Mesenchymal stem cell (in vitro differentiated cells and primary cell): ENCODE measurements around the gene ASMTL.

Source experiments
- DNase-seq: peaks from one replicate; pipeline ENCODE4 v3.0.0-alpha.2; 2013
- H2AFZ ChIP-seq: one replicate; pipeline ENCODE4 v1.6.1; 2013; ENCODE audit warnings: low read depth, mild to moderate bottlenecking, control low read depth, inconsistent platforms, low read length, moderate library complexity
- H2AK5ac ChIP-seq: 2 replicates; pipeline ENCODE4 v1.6.1; 2013; ENCODE audit warnings: low read length, moderate library complexity, mild to moderate bottlenecking, inconsistent platforms; ENCODE audit not compliant: severe bottlenecking
- H2BK120ac ChIP-seq: one replicate; pipeline ENCODE4 v1.6.1; 2013; ENCODE audit warnings: low read depth, mild to moderate bottlenecking, inconsistent platforms, low read length, moderate library complexity
- H2BK12ac ChIP-seq, 2 experiments: one replicate each; pipeline ENCODE4 v1.6.1; 2013; ENCODE audit warnings: inconsistent platforms in 2 of 2, low read length in 2 of 2, mild to moderate bottlenecking in 2 of 2, moderate library complexity in 2 of 2, control low read depth in 1 of 2
- H2BK15ac ChIP-seq: one replicate; pipeline ENCODE4 v1.6.1; 2013; ENCODE audit warnings: mild to moderate bottlenecking, low read depth, inconsistent platforms; ENCODE audit not compliant: poor library complexity, severe bottlenecking
- H2BK5ac ChIP-seq: 2 replicates; pipeline ENCODE4 v1.6.1; 2013; ENCODE audit warnings: low read depth, mild to moderate bottlenecking, low read length, control low read depth, inconsistent platforms; ENCODE audit not compliant: poor library complexity, severe bottlenecking
- H3K14ac ChIP-seq, 2 experiments: one replicate each; pipeline ENCODE4 v1.6.1; 2013; ENCODE audit warnings: inconsistent platforms in 2 of 2, low read length in 2 of 2, control low read depth in 1 of 2, mild to moderate bottlenecking in 1 of 2, moderate library complexity in 1 of 2
- H3K18ac ChIP-seq, 2 experiments: one replicate each; pipeline ENCODE4 v1.6.1; 2013; ENCODE audit warnings: inconsistent platforms in 2 of 2, low read length in 2 of 2, control low read depth in 1 of 2, low read depth in 1 of 2, mild to moderate bottlenecking in 1 of 2
- H3K23ac ChIP-seq, 2 experiments: one replicate each; pipeline ENCODE4 v1.6.1; 2013; ENCODE audit warnings: inconsistent platforms in 2 of 2, low read length in 2 of 2, mild to moderate bottlenecking in 2 of 2, moderate library complexity in 2 of 2, control low read depth in 1 of 2
- H3K27ac ChIP-seq: 2 replicates; pipeline ENCODE4 v1.5.1; 2013; ENCODE audit warnings: mild to moderate bottlenecking, moderate library complexity, low read length, control low read depth, inconsistent platforms; ENCODE audit not compliant: poor library complexity, severe bottlenecking
- H3K27me3 ChIP-seq, 2 experiments: 2 replicates each; pipeline versions ENCODE4 v1.6.1 to v1.7.0; 2013; ENCODE audit warnings: low read length in 2 of 2, mild to moderate bottlenecking in 2 of 2, moderate library complexity in 2 of 2, control low read depth in 1 of 2, inconsistent platforms in 1 of 2; ENCODE audit not compliant: control insufficient read depth in 1 of 2, insufficient read depth in 1 of 2
- H3K36me3 ChIP-seq, 2 experiments: 2 replicates each; pipeline versions ENCODE4 v1.6.1 to v1.7.0; 2013; ENCODE audit warnings: low read length in 2 of 2, control low read depth in 1 of 2, inconsistent platforms in 1 of 2, low read depth in 1 of 2, mild to moderate bottlenecking in 1 of 2; ENCODE audit not compliant: insufficient read depth in 2 of 2, control insufficient read depth in 1 of 2
- H3K4ac ChIP-seq, 2 experiments: one replicate each; pipeline ENCODE4 v1.6.1; 2013; ENCODE audit warnings: inconsistent platforms in 2 of 2, low read length in 2 of 2, mild to moderate bottlenecking in 2 of 2, moderate library complexity in 2 of 2, control low read depth in 1 of 2, low read depth in 1 of 2
- H3K4me1 ChIP-seq: 2 replicates; pipeline ENCODE4 v1.6.1; 2013; ENCODE audit warnings: low read depth, low read length, control low read depth; ENCODE audit not compliant: control insufficient read depth, insufficient read depth
- H3K4me2 ChIP-seq: 2 replicates; pipeline ENCODE4 v1.6.1; 2013; ENCODE audit warnings: low read length, mild to moderate bottlenecking, inconsistent platforms; ENCODE audit not compliant: poor library complexity, severe bottlenecking
- H3K4me3 ChIP-seq, 2 experiments: 2 replicates each; pipeline versions ENCODE4 v1.5.1 to v1.7.0; 2013; ENCODE audit warnings: low read length in 2 of 2, mild to moderate bottlenecking in 2 of 2, control low read depth in 1 of 2, low read depth in 1 of 2; ENCODE audit not compliant: insufficient read depth in 1 of 2
- H3K79me1 ChIP-seq: replicated peaks from 2 replicates; pipeline ENCODE4 v1.6.1; 2013; ENCODE audit warnings: mild to moderate bottlenecking, control low read depth, low read length, inconsistent platforms; ENCODE audit not compliant: poor library complexity, severe bottlenecking
- H3K9ac ChIP-seq: 2 replicates; pipeline ENCODE4 v1.7.0; 2013; ENCODE audit warnings: mild to moderate bottlenecking, low read length, moderate library complexity
- H3K9me3 ChIP-seq: 2 replicates; pipeline ENCODE4 v1.7.0; 2013; ENCODE audit warnings: mild to moderate bottlenecking, low read length; ENCODE audit not compliant: control insufficient read depth
- H4K8ac ChIP-seq: one replicate; pipeline ENCODE4 v1.6.1; 2013; ENCODE audit warnings: inconsistent platforms, mild to moderate bottlenecking, low read length, moderate library complexity
- H4K91ac ChIP-seq: one replicate; pipeline ENCODE4 v1.6.1; 2013; ENCODE audit warnings: mild to moderate bottlenecking, low read length, inconsistent platforms
- WGBS: methylation state at CpG from one replicate; pipeline ENCODE4 v1.1.7; 2013; ENCODE audit warnings: mixed read lengths; 5-methylcytosine and 5-hydroxymethylcytosine counted together

The ASMTL gene

DNA sequence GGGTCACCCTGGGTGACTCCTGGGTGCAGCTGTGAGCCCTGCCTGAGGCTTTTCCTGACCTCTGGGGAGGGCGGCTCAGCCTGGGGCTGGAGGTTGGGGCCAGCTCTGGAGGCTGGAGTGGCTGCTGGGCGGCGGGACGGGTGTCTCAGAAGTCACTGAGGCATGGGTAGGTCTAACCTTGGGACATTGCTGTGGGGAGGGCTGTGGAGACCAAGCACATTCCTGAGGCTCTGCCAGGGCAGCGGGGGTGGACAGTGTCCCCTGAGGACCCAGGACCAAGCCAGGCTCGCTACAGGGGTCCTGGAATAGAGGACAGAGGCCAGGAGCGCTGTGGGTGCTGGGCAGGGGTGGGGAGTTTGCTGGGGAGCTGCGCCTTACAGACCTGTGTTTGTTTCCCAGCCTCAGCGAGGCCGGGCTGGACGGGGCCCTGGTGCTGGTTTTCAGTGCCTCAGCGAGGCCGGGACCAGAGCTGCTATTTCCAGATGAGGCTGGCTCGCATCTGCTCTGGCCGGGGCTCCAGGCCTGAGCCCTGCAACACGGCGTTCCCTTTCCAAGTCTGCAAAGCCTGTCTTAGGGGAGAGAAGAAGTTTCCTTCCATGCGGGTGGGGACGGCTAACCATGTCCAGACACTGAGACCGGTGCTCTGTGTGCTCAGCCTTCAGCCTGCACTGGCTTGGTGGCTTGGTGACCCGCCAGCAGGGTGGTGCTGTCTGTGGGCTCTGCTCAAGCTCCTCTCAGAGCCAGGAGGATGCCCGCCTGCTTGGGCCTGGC lies 57.8 kb downstream of the ASMTL start:
- no peak for DNase-seq
- H3K27ac ChIP-seq, result no peak overlapping the region
- no peak overlapping the region for H2AFZ ChIP-seq
- H2BK12ac ChIP-seq, result no peak overlapping the region
- no peak overlapping the region for H3K14ac ChIP-seq
- no peaks in the 10 kb centered on the region for H3K27me3 ChIP-seq
- no peak overlapping the region for H4K91ac ChIP-seq
- H3K23ac ChIP-seq, result no peak overlapping the region
- H3K36me3 ChIP-seq, result peaks cover 20 to 50% of the 10 kb centered on the region in 2 experiments
- H3K4me2 ChIP-seq, result no peak overlapping the region
- H2BK120ac ChIP-seq, result no peak overlapping the region
- H3K4me3 ChIP-seq, result peak overlapping the region in 1 of 2 experiments; percentile 86
- peaks cover 23% of the 10 kb centered on the region for H3K79me1 ChIP-seq
- no peak overlapping the region for H4K8ac ChIP-seq
- 95% methylated on average over 22 of the region's 22 CpGs for WGBS
- H3K9me3 ChIP-seq, result no peaks in the 10 kb centered on the region
- no peak overlapping the region for H2BK15ac ChIP-seq
- no peak overlapping the region for H3K18ac ChIP-seq
- H2AK5ac ChIP-seq, result no peak overlapping the region
- H3K4ac ChIP-seq, result no peak overlapping the region
- peak overlapping the region; percentile 96 for H3K9ac ChIP-seq
- H2BK5ac ChIP-seq, result no peak overlapping the region
- peaks cover 23% of the 10 kb centered on the region for H3K4me1 ChIP-seq

DNA sequence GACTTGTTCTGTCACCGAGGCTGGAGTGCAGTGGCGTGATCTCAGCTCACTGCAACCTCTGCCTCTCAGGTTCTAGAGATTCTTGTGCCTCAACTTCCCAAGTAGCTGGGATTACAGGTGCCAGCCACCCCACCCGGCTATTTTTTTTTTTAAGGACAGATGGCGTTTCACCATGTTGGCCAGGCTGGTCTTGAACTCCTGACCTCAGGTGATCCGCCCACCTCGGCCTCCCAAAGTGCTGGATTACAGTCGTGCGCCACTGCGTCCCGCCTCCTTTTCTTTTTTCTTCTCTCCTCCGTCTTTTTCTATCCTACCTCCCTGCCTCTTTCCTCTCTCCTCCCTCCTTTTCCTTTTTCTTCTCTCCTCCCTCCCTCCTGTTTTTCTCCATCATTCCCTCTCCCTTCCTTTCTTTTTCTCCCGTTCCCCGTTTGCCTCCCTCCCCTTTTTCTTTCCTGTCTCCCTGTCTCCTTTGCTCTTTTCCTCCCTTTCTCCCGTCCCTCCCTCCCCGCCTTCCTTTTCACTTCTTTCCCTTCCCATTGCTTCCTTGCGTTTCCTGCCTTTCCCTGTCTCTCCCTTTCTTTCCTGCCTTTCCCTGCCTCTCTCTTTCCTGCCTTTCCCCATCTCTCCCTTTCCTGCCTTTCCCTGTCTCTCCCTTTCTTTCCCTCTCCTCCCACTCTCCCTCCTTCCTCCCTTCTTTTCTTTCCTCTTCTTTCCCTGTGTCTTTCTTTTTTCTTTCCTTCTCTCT lies 58.7 kb downstream of the ASMTL start:
- Histone ChIP-seq H4K91ac (no peak overlapping the region), H4K8ac (no peak overlapping the region), H3K4me3 (peak overlapping the region in 1 of 2 experiments; percentile 86), H3K36me3 (peaks cover 25 to 55% of the 10 kb centered on the region in 2 experiments), H2BK12ac (no peak overlapping the region), H3K9me3 (no peaks in the 10 kb centered on the region), H2BK5ac (no peak overlapping the region), H2BK15ac (no peak overlapping the region), H2AK5ac (no peak overlapping the region), H3K79me1 (peaks cover 22% of the 10 kb centered on the region), H3K4ac (no peak overlapping the region), H3K14ac (no peak overlapping the region), H2BK120ac (no peak overlapping the region), H3K9ac (peak overlapping the region; percentile 96), H2AFZ (no peak overlapping the region), H3K18ac (no peak overlapping the region), H3K27me3 (no peaks in the 10 kb centered on the region), H3K23ac (no peak overlapping the region), H3K4me2 (no peak overlapping the region), H3K27ac (no peak overlapping the region), H3K4me1 (peaks cover 27% of the 10 kb centered on the region)
- 75% methylated on average over 15 of the region's 16 CpGs for WGBS
- no peak for DNase-seq

DNA sequence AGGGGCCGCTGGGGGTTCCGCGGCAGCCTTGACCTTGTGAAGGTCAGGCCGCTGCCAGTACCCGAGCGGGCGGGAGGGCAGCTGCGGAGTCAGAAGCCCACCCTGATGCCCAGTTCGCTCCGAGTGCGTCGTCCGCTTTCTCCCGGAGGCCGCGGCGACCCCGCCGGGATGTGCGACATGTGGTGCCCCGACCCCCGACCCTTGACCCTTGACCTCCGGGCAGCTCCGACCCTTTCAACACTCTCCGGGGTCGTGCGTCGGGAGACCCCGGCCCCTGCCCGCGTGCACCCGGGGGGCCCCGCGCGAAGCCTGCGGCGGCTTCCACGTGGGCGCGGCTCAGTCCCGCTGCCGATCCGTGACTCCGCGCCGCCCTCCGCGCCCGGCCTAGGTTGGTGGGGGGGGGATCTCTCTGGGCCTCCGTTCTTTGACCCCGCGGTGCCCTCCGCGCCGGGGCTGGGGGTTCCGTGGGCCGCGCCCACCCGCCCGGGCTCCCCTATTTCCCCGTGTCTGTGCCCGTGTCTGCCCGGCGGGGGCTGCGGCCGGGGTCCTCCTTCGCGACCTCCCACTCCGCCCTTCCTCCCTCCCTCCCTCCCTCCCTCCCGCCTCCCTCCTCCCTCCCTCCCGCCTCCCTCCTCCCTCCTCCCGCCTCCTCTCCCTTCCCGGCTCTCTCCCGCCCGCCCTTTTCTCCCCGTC lies 60.2 kb downstream of the ASMTL start:
- peaks cover 25% of the 10 kb centered on the region for H3K4me1 ChIP-seq
- no peaks in the 10 kb centered on the region for H3K27me3 ChIP-seq
- no peak overlapping the region for H3K23ac ChIP-seq
- peak overlapping the region; percentile 90 to 100 for H3K4me3 ChIP-seq
- peaks cover 17% of the 10 kb centered on the region for H3K79me1 ChIP-seq
- peak overlapping the region; percentile 94 for H2BK5ac ChIP-seq
- peaks cover 38 to 59% of the 10 kb centered on the region in 2 experiments for H3K36me3 ChIP-seq
- H2AK5ac ChIP-seq, result peak overlapping the region; percentile 62
- peak overlapping the region in 1 of 2 experiments; percentile 33 for H2BK12ac ChIP-seq
- H2AFZ ChIP-seq, result peak overlapping the region; percentile 29
- peak overlapping the region; percentile 97 for H2BK15ac ChIP-seq
- H3K4me2 ChIP-seq, result peak overlapping the region; percentile 77
- H4K8ac ChIP-seq, result peak overlapping the region; percentile 98
- H2BK120ac ChIP-seq, result peak overlapping the region; percentile 98
- H3K4ac ChIP-seq, result peak overlapping the region; percentile 97 to 100
- peak overlapping the region; percentile 81 to 98 for H3K14ac ChIP-seq
- H3K27ac ChIP-seq, result peak overlapping the region; percentile 89
- WGBS, result 0% methylated on average over 16 of the region's 76 CpGs
- peak; percentile 78 for DNase-seq
- H3K9ac ChIP-seq, result peak overlapping the region; percentile 99
- H4K91ac ChIP-seq, result peak overlapping the region; percentile 98
- no peaks in the 10 kb centered on the region for H3K9me3 ChIP-seq
- peak overlapping the region; percentile 99 to 100 for H3K18ac ChIP-seq
